ENCODE measurements around the gene CCR7. TPM values are rescaled to one million over a fixed set of nuclear protein-coding genes. Genes with fewer than 3 reads are reported as not detected.

Gene CCR7
- polyA plus RNA-seq, 2 of the 4 experiments (the other 2 are of a cell fraction), result 0.84 to 1.4 TPM

GRCh38 chr17:40610359-40610758 lies 45.1 kb upstream of the CCR7 start (continued):
- TF ChIP-seq CEBPB (IDR thresholded peaks at IDR 0.05), result no peak

- 69% methylated on average over 6 of the region's 6 CpGs for WGBS (ENCODE audit: missing lambda C conversion rate)
- ATAC-seq (no peak), FAIRE-seq (no peak), DNase-seq (ENCODE audit: low read depth in 1 of 2, low spot score in 1 of 2) (no peak)
- Histone ChIP-seq H3K4me2 (no peak overlapping the region), H3K9me3 (no peaks in the 10 kb centered on the region), H3K27ac (no peak overlapping the region), H3K4me3 (no peak overlapping the region), H3K4me1 (no peaks in the 10 kb centered on the region)
- TF ChIP-seq FOSL2 (IDR thresholded peaks at IDR 0.05) (no peak), FOSL2 (CRISPR knock-in tag; IDR thresholded peaks at IDR 0.05) (no peak), KDM5A (IDR thresholded peaks at IDR 0.05) (no peak), ZSCAN20 (CRISPR knock-in tag; IDR thresholded peaks at IDR 0.05) (no peak), POLR2A (IDR thresholded peaks at IDR 0.05; ENCODE audit: low read length) (no peak), ZC3H11A (IDR thresholded peaks at IDR 0.05) (no peak), EHF (CRISPR knock-in tag; IDR thresholded peaks at IDR 0.05) (no peak)
- CTCF ChIA-PET, result interaction anchor here (0.6 to 14.1 kb wide), 7 partner anchors 12 to 1173 kb away, joined by 3 to 189 read pairs (median 4); no protein-coding TSS in a partner anchor
- POLR2A ChIA-PET, result no interaction called here
These were observed 42.8 kb upstream of the CCR7 start for GRCh38 chr17:40608061-40608581.

GRCh38 chr17:40607641-40608040 lies 42.4 kb upstream of the CCR7 start:
- POLR2A ChIA-PET, result no interaction called here
- H3K27ac ChIP-seq, result no peak overlapping the region
- TF ChIP-seq ZNF302 (CRISPR knock-in tag; IDR thresholded peaks at IDR 0.05) (no peak), CEBPB (IDR thresholded peaks at IDR 0.05) (no peak), JUN (IDR thresholded peaks at IDR 0.05) (no peak), HMGXB4 (CRISPR knock-in tag; IDR thresholded peaks at IDR 0.05; ENCODE audit: borderline replicate concordance) (no peak), RNF2 (IDR thresholded peaks at IDR 0.05; ENCODE audit: borderline replicate concordance, low read depth) (no peak), PBX3 (IDR thresholded peaks at IDR 0.05) (no peak), ESRRA (IDR thresholded peaks at IDR 0.05; ENCODE audit: borderline replicate concordance, low read length) (no peak), POLR2A (IDR thresholded peaks at IDR 0.05; ENCODE audit: low read length) (no peak), REST (IDR thresholded peaks at IDR 0.05) (no peak), HES2 (IDR thresholded peaks at IDR 0.05) (no peak), TFCP2L1 (CRISPR knock-in tag; IDR thresholded peaks at IDR 0.05) (no peak), NPAS2 (CRISPR knock-in tag; IDR thresholded peaks at IDR 0.05; ENCODE audit: borderline replicate concordance) (no peak), MAFK (IDR thresholded peaks at IDR 0.05; ENCODE audit: partially characterized antibody) (no peak), HEYL (CRISPR knock-in tag; IDR thresholded peaks at IDR 0.05) (no peak), HOXB5 (CRISPR knock-in tag; IDR thresholded peaks at IDR 0.05) (no peak), CHD4 (IDR thresholded peaks at IDR 0.05; ENCODE audit: borderline replicate concordance) (no peak), ZFP36 (IDR thresholded peaks at IDR 0.05; ENCODE audit: borderline replicate concordance, partially characterized antibody) (no peak)
- no peak overlapping the region for H3K4me2 ChIP-seq
- CTCF ChIA-PET, result interaction anchor here (0.6 to 14.1 kb wide), 6 partner anchors 8 to 1055 kb away, joined by 3 to 189 read pairs (median 8); no protein-coding TSS in a partner anchor
- DNase-seq (ENCODE audit: low read depth in 1 of 2, low spot score in 1 of 2), result no peak
- no peak for ATAC-seq
- no peak overlapping the region for H3K4me3 ChIP-seq
- no peaks in the 10 kb centered on the region for H3K4me1 ChIP-seq
- no peak for FAIRE-seq
- WGBS (ENCODE audit: missing lambda C conversion rate), result 92% methylated on average over 5 of the region's 5 CpGs
- no peaks in the 10 kb centered on the region for H3K9me3 ChIP-seq
